Epidermal melanocyte (primary cell): ENCODE measurements around the gene MARCHF6.
"Not testable (repeated sequence)": the region's sequence is repeated elsewhere in the genome, so short reads cannot be mapped to it uniquely, and the experiment has no call there.

ENCODE experiments used
- DNase-seq: peaks from one replicate; pipeline ENCODE4 v3.0.0; 2011; ENCODE audit warnings: low spot score; ENCODE audit not compliant: insufficient read length

MARCHF6 gene

GRCh38 chr5:10353241-10354047, at the start of gene MARCHF6:
Gene MARCHF6 (plus strand): TSS chr5:10353695. CDS start chr5:10353899, 204 bp downstream.
- DNase-seq = peak; percentile 36

- no peak for DNase-seq
Measured at GRCh38 chr5:10303699-10304170, 49.8 kb upstream of the MARCHF6 start.

- no peak for DNase-seq
Measured at GRCh38 chr5:10304932-10305331, 48.6 kb upstream of the MARCHF6 start.

- no peak for DNase-seq
Measured at GRCh38 chr5:10306114-10306513, 47.4 kb upstream of the MARCHF6 start.

GRCh38 chr5:10306806-10307205, 46.7 kb upstream of the MARCHF6 start:
- DNase-seq = no peak

GRCh38 chr5:10307206-10308148, 46.0 kb upstream of the MARCHF6 start, which contains the start of gene CMBL:
Gene CMBL (minus strand): TSS chr5:10307902. CDS start chr5:10290762, 17,140 bp downstream.
- peak; percentile 37 for DNase-seq

- no peak for DNase-seq
Measured at GRCh38 chr5:10308844-10309243, 44.7 kb upstream of the MARCHF6 start.

GRCh38 chr5:10310066-10310779, 43.3 kb upstream of the MARCHF6 start:
- DNase-seq = no peak

- not testable (repeated sequence) for DNase-seq
Measured at GRCh38 chr5:10310835-10311570, 42.5 kb upstream of the MARCHF6 start.

- no peak for DNase-seq
Measured at GRCh38 chr5:10311595-10312425, 41.7 kb upstream of the MARCHF6 start.

- DNase-seq = no peak
Measured at GRCh38 chr5:10315201-10315600, 38.3 kb upstream of the MARCHF6 start.

- no peak for DNase-seq
Measured at GRCh38 chr5:10315824-10316509, 37.5 kb upstream of the MARCHF6 start.

- no peak for DNase-seq
Measured at GRCh38 chr5:10317825-10318682, 35.4 kb upstream of the MARCHF6 start.

GRCh38 chr5:10319202-10319851, 34.2 kb upstream of the MARCHF6 start:
- no peak for DNase-seq

- DNase-seq = no peak
Measured at GRCh38 chr5:10320793-10321192, 32.7 kb upstream of the MARCHF6 start.

- no peak for DNase-seq
Measured at GRCh38 chr5:10321882-10322281, 31.6 kb upstream of the MARCHF6 start.

GRCh38 chr5:10323588-10324488, 29.7 kb upstream of the MARCHF6 start:
- no peak for DNase-seq
